CD4-positive, alpha-beta T cell treated with Interleukin-2 at 100 ng/mL for 4 hours (primary cell): ENCODE results near the gene TMEM158.

Experiments
- DNase-seq: peaks from one replicate; pipeline ENCODE4 v3.0.0-alpha.2; 2020; ENCODE audit warnings: low spot score

Gene TMEM158

DNA sequence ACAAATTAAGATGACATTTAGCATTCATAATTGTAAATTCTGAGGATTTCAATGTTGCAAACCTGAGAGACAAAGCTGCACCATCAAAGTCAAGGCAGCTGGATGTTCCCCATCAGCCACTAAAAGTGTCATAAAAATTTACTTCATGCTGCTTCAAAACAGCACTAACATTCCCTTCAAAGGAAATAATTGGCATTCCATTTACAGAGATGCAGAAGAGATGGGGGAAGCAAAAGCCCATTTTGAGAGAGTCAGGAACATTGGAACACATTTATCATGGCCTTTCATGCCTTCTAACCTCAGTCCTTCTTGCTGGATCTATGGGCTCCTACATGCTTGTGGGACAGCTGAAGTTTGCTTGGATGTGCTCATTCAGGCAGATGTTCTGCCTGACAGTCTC, 6.4 kb upstream of the TMEM158 start:
- DNase-seq, result no peak

DNA sequence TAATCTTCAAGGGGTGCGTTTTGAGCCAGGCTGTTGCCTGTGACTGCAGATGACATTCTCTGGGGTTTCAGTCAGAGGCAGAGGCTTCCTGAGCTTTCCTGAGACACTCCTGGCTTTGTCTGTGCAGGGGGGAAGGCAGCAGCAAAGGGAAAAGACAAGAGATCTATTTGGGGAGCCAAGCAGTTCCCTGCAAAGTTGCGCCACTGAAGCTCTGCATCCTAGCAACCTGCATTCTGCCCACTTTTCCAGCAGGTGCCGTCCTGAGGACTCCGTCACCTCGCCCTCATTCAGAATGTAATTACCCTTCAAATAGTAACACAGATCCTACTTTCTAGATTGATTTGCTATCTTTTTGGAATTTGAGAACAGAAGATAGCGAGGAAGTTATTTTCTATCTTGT, 1.9 kb upstream of the TMEM158 start:
- no peak for DNase-seq

DNA sequence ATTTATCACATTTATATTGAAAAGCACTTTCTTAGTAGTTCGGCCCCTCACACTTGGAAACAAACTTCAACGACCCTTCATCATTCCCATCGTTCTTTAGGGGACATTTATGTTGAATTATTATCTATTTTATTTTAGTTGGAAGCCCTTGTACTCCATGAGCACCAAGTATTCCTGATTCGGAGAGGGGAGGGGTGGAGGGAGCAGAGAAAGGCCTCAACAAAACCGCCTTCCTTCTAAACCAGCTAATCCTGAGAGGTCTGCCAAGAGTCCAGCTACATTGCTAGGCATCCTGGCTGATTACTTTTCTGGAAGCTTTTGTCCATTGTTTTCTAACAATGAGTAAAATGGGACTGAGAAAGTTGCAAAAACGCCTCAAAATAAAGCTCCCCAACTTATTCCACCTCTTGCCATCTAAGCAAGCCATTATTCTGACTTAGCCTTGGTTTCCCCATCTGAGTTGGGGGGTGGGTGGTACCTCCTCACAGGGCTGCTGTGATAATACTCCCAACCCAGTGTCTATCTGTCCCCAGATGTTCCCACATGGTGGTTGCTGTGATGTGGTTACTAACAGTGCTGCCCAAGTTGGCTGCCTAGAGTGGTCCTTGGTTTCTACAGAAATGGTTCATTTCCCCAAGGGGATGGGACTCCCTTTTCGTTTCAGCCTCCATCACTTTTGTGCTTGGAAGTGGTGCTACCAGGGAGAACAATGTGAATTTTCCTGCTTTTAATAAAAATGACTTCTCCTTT, 1.2 kb upstream of the TMEM158 start:
- DNase-seq, result no peak

DNA sequence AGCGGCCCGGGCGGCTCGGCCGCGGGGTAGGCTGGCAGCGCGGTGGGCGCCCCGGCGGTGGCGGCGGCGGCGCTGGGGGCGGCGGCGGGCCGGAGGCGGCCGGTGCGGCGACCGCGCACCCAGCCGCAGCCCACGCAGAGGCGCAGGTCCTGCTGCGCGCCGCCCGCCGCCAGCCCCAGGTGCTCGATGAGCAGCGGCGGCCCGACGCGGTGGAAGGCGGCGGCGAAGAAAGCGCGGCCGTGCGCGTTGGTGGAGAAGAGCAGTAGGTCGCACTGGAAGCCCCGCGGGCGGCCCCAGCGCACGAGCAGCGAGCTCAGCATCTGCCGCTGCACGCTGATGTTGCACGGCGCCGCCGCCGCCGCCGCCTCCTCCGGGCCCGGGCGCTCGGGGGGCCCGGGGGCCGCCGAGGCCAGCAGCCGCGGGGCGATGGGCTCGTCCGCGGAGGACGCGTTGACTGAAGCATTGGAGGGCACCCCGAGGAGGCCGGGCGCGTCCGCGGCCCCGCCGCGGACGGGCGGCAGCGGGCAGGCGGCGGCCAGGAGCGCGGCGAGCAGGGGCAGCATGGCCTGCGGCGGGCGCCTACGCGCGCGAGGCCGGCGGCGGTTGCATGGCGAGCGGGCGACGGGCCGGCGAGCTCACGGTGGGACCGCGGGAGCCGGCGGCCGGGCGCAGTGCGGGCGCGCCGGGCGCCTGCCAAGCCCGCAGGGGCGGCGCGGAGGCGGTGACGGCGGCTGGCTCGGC, 452 bp downstream of the TMEM158 start:
- DNase-seq, result peak; percentile 14

DNA sequence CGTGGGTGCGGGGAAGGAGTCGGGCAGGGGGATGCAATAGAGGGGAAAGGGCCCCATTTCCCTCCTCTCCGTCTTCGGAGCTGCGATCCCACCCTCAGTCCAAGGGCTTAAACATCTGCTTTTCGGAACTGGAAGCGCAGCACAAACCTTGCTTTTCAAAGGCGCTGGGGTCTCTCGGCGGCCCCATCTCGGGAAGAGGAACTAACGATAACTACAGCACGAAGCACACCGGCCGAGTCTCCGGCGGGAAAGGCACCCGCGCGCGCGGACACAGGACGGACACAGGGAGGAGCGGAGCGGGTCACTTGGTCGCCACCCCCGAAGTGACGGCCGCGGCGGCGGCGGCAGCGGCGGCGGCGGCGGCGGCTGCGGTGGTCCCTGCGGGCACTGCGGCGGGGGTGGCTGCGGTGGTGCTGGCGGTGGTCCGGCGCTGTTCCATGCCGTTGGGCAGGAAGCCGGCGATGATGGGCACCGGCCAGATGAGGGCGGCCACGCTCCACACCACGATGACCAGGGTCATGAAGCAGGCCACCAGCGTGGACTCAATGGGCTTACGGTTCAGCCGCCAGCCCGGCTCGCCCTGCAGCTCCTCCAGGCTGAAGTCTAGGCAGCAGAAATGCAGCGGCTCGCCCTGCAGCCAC, 1.1 kb downstream of the TMEM158 start:
- no peak for DNase-seq

DNA sequence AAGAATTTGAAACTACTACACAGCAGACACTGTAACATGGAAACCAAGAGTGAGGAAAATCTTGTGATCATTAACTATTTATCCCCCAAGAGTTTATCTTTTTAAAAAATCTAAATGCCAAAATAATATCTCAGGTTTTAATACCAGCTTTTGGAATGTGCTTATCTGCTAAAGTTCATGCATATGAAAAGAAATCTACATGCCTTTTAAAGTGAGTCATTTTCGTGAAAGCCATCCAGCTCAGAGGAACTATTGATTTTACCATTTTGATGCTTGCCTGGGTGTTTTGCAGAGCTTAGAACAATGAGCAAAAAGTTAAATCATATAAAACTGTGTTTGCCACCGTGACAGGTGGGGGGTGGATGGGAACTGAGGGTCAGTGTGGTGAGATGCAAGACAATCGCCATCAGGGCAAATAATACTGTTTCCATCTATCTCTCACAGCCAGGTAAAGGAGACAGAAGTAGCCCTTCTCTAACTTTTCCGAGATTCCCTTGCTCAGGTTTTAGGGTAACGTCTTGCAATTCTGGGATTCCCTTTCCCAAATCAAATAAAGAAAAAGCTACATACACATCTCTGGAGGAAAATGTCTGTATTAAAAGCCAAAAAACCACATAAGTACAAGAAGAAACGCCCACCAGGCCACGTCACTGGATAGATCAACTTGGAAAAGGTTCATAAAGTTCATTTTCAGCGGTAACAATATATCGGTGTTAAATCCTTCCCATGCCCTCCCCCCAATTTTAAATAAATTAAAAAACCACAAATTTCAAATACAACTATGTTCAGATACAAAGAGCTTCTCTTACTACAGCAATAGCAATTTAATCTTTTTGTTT, 2.0 kb downstream of the TMEM158 start:
- no peak for DNase-seq

DNA sequence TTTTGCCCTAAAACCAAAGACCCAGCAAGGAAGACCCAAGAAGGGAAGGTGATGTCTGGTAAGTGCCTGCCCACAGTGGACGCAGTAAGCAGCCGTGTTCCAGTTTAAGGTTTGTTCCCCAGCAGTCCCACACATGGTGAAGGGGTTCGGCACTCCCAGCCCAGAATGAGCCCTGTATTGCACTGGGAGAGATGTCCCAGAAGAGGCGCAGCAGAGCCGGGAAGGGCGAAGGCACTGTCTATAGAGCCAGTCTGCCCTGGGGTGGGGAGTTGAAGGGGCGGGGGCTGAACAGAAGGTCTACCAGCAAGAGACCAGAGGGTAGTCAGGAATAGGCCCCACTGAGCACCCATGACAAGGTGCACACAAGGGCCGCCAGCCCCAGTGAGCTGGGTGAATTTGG, 6.4 kb downstream of the TMEM158 start:
- DNase-seq, result no peak

DNA sequence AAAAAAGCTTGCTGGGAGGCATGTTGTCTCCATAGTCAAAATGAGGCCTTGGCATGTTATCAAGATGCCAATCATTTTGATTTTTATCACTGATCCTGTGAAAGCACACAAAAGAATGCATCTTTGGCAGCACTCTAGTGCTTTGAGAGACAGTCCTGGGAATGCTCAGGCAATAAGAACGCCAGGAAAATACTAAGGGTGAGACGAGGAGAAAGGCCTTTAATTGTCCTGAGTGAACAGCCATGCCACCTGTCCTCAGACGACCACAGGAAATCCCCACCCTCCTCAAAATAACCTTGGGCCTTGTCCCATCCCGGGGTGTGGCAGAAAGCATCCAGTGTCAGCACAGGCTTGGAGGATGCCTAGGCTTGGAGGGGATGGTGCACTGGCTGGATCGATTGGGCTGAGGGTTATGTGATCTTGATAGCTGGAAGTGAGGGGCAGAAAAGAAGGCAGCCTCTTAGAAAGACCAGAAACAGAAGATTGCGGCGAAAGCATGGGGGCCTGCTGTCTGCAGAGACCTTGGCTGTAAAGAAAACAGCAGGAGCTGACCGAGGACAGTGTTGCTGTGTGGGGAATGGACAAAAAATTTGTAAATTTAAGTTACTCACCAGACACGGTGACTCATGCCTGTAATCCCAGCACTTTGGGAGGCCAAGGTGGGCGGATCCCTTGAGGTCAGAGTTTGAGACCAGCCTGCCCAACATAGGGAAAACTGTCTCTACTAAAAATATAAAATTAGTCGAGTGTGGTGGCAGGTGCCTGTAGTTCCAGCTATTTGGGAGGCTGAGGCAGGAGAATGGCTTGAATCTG, 7.3 kb downstream of the TMEM158 start:
- DNase-seq, result no peak

DNA sequence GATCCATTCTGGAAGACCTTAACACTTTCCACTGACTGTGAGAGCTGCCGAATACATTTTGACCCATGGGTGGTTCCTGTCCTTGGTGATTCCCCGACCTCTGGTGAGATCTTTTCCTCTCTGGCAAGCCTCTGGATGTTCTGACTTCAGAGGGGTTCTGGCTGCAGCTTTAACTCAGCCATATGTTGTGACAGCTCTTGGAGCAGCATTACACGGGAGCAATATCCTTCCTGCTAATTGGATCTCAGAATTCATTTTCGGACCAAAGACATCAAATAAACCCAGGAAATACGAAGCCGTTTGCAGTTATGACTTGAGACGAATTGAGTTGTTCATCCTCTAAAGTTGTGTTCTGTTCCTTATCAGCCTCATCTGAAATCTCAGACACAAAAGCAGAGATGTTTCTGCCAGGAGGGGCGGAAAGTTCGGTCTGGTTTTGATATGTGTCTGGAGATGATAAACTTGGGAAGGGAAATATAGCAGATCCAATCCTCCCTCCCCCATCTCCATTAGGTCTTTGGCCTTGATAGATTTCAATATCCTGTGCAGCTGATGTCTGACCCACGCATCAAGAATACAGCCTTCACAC, 10.0 kb downstream of the TMEM158 start:
- DNase-seq, result no peak

DNA sequence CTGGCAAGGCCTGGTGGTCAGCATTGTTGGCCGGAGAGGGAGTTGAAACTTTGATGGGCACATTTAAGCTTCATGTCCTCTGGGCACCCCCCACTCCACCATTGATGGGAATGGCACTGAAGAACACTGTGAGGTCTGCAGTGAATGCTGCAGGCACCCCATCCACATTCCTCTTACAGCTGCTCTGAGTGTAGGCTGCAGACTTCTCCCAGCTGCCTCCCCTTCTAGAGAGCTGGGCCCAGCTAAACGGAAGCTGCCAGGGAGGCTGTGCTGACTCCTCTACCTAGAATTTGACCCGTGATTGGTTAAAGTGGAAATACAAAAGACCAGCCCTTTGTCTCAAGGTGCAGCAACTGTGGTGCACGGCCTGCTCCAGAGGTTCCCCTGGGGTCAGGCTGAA, 10.6 kb downstream of the TMEM158 start:
- DNase-seq, result no peak

DNA sequence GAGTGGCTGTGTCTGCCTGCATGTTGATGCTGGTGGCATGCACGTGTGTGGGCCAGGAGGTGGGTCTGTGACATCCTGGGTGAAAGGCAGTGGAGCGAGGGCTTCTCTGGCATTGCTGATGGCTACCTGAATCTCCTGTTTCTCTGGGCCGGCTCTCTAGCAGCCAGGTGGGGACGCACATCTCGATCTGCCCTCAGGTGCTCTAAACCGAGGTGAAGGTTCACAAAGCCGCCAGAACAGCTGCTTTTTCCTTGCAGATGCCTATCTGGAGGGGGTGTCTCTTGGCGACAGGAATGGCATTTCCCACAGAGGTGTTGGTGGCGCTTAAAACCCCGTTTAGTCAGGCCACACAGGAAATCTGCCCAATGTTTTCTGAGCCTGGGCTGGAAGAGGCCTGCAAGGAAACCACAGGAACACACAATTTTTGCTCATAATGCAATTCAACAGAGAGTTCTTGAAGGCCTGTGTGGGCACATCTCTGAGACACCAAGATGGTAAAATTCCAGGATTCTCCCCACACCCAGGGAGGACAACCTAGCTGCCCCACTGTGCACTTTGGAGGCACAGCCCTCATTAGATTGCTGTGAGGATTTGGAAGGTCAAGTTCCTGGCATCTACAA, 11.9 kb downstream of the TMEM158 start:
- no peak for DNase-seq

DNA sequence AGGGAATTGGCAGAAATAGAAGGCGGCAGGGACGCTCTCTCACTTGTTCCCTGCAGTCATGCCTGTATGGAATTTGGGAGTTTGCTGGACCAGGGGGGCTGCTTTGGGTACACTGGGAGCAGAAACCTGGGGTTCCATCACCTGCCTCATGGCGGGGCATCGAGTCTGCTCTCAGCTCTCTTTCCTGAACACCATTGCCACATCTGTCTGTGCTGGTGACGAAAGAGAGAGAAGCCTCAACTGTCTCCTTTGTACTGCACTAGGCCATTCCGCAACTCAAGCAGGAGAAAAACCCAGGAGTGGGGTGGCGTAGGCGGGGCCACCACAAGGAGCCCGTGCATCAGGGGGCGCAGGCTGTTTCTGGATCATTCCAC, 14.0 kb downstream of the TMEM158 start:
- DNase-seq, result no peak

DNA sequence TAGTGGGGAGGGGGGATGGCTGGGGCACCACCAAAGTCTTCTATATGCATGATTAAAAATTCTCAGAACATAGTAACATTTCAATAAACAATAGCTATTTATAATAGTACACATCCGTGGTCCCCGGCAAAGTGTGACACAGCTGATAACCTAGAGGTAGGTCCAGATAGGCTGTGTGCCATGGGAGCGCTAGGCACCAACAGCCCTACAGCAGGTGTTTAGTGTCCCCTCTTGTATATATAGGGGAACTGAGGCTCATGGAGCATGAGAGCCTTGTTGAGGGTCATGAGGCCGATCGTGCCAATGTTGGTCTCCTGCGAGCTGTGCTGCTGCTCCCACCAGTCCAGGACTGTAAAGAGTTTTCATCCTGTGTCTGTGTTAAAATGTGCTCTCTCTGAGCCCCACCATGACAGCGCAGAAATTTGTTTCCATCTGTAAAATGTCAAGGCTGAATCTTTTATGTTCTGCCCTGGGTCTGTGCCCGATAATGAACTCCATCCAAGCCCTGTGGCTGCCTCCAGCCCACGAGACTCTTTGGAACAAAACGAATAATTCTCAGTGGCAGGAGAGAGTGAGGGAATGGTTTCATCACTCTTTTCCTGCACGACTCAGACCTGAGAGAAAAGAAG, 14.5 kb downstream of the TMEM158 start:
- no peak for DNase-seq

DNA sequence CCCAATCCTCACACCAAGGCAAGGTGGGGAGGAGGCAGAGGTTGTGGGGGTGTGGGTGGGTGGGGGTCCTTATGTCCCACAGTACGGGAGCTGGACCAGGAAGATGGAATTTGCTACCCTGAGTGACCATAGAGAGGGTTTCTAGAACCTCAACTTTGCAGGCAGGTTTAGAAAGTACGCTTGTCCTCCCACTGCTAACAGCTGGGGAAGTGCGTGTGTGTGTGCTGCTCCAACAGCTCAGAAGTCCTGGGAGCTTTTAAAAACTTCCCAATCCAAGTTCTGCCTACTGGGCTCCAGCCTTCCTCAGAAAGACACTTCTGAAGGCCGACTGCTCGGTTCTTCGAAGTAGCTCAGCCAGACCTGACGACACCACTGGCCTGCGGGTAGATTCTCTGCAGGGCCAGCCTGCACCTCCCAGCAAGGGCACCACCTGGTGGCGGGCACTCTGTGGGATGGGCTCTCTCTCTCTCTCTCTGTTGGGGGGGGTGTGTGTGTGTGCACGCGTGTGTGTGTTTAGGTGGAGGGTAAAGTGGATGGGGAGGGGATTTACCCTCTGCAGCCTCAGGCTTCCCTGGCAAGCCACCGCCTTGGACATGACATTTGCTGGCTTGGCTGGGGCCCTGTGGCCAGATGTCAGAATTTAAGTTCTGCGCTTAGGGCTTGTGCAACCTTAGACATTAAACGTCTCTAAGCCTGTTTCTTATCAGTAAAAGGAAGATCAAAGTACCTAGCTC, 15.6 kb downstream of the TMEM158 start:
- peak; percentile 79 for DNase-seq

DNA sequence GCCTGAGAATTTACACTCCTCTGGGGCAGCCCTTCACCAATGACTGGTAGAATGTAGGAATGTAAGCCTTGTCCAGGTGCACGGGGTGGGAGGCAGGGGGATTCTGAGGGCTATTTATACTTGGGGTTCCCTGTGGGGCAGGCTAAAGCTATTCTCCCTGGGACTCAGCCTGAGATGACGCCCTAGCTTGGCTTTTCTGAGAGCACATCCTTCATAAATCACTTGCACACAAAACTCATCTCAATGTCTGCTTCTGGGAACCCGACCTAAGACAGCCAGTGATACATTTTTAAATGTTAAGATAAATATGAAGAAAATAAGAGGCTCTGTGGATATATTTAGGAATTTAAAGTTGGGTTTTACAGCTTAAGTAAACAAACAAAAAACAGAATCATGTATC, 16.6 kb downstream of the TMEM158 start:
- no peak for DNase-seq

DNA sequence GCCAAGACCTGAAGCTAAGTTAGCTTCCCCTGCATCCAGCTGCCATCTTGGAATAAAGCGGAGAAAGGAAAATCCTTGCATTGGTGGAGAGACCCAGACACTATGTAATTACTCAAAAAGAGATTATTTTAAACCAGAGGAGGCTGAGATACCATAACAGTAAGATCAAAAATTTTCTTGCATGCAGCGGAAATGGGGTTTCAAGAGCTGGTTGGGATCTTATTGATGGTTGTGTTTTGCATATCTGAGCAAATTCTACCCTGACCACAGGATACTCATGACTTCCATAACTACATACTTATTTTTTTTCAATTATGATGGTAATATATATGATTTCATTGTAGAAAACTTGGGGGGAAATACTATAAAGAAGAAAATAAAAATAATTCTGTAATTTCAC, 17.5 kb downstream of the TMEM158 start:
- no peak for DNase-seq

DNA sequence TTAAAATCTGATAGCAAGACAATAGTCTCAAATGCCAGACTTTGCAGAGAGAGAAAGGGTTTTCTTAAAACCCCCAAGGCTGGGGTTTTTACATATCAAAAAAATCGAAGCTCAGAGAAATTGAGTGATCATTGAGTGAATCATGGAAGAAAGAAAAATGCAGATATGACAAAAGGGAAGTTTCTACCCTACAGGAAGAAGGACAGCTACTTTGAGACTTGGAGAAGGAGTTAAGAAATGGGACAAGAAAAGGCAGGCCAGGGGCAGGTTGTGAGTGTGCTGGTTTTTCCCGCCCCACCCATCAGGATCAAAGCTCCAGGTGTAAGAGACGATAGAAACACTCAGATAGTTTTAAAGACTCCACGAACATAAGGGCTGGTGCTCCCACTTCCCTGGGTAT, 18.6 kb downstream of the TMEM158 start:
- DNase-seq, result no peak

DNA sequence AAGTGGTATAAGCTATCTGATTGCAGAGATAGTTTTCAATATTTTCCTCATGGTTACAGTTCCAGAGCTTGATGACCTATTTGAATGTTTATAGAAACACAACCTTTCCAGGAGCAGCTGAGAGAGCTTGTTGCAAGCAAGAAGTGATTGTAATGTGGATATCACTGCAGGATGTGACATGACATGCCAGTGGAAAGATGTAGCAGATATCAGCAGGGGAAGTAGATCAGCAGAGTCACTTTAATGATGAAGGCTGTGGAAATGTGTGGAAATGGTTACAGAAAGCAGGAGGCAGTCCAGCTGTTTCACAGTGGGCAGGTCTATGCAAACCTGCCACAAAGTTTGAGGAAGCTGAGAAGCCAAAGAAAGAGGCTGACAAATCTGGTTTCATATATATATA, 21.0 kb downstream of the TMEM158 start:
- no peak for DNase-seq

DNA sequence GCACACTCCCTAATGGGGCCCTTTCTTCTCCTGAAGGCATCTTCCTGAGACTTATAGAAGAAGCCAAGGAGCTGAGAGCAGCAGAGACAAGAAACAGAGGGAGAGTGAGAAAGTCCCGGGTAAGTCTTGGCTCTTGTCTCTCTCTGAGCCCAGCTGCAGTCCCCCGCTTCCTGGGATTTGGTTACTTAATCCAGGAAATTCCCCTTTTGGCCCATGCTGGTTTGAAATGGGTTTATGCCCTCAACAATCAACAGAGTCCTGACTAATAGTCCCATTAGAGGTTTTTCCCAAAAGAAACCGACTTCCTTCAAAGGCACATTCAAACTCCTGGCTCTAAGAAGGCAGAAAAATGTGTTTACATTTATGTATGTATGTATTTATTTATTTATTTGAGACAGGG, 22.0 kb downstream of the TMEM158 start:
- no peak for DNase-seq
